ENCODE results near the gene ASIC3. TPM values are rescaled to one million over a fixed set of nuclear protein-coding genes. Genes with fewer than 3 reads are reported as not detected.

ASIC3 gene
- not detected in 2 replicates for total RNA-seq

GRCh38 chr7:151047976-151048815 is at the start of gene ASIC3:
TSS of gene ASIC3 (plus strand) at chr7:151048531. CDS start at chr7:151048886, 355 bp downstream.

DNA sequence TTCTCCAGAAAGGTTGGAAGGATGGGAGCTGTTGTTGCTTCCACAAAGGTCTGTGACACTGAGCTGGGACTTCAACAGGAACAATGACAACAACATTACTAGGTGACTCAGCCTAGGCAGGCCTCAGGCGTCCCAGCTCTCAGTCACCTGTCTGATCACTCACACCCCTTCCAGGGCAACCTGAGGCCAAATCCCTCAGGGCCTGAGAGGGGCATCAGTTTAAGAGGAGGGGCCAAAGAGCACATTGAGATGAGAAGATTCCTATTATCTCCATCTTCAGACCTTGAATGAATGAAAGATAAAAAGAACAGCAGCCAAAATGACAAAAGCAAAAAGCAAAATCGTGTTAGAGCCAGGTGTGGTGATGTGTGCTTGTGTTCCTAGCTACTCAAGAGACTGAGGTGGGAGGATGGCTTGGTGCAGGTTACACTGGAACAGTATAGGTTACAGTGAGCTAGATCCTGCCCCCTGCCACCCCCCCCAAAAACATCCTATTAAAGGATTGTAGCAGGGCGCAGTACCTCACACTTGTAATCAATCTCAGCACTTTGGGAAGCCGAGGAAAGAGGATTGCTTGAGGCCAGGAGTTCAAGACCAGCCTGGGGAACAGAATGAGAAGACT is 23.8 kb upstream of the ASIC3 start, which contains the start of gene ATG9B:
ATG9B (minus strand) TSS at position 60 of the 622 bp plus-strand sequence. CDS start 71 bp downstream, outside the sequence.

GRCh38 chr7:151028131-151028947 is 20.0 kb upstream of the ASIC3 start, which contains the start of gene ABCB8:
TSS of gene ABCB8 (plus strand) at chr7:151028450. CDS start at chr7:151028516, 66 bp downstream.

DNA sequence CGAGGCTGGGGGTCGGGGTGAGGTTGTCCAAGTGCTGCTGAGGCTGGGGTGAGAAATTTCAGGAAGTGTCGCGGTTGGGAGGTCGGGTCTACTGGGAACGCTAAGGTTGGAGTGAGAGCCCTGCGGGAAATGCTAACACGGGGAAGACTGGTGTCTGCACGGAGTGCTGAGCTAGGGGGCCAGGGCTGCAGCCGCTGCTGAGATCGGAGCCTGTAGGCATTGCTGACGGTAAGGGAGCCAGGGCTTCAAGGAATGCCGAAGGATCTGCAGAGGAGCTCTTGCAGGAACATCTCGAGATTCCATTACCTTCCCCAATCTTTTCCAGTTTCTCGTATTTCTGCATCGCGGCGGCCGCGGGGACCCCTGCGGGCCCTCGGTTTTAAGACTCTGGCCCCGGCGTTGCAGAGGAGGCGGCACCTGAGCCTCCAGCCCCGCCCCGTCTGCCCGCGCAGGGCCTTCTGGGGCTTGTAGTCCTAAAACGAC is 9.2 kb downstream of the ASIC3 start, which contains the start of gene CDK5:
CDK5 (minus strand) TSS at position 392 of the 483 bp plus-strand sequence; CDS start at position 343, 49 bp downstream.

DNA sequence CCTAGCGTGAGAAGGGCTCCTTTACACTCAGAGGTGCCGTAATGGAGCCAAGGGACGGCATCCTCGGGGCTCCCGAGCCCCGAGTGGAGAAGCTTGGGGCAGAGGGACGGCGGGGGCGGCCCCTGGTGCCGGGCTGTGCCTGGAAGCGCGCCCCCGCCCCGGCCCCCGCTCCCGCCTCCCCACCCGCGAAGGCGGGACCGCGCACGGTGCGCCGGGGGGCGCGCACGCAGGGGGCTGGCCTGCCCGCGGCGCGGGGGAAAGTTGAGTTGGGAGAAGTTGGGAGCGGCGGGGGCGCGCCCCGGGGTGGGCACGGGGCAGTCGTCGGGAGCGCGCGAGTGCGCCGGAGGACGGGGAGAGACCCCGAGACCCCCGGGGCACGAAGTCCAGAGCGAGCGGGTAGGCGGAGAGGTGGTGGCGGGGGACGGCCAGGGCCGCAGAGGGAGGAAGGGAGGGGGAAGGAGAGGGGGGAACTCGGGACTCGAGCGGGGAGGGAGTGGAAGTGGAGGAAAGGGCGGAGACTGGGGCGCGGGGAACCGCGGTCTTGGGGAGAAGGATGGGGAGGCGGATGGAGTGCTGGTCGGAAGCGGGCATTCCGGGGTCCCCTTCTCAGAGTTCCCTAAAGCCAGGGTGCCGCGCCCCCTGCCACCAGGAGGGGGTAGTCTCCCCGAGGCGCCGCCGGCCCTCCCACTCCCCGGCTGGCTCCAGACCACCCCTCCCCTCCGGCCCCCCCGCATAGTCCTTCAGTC is 11.2 kb downstream of the ASIC3 start, which contains the start of gene SLC4A2:
SLC4A2 (plus strand) TSS at position 223 of the 746 bp plus-strand sequence. CDS start 2,399 bp downstream, outside the sequence.

GRCh38 chr7:151080522-151081169 is 32.3 kb downstream of the ASIC3 start, which contains the start of gene FASTK:
TSS of gene FASTK (minus strand) at chr7:151080809. CDS start at chr7:151080766, 43 bp downstream.

GRCh38 chr7:151083071-151083823 is 34.9 kb downstream of the ASIC3 start, which contains the start of gene TMUB1:
TSS of gene TMUB1 (minus strand) at chr7:151083493. CDS start at chr7:151082563, 930 bp downstream.

DNA sequence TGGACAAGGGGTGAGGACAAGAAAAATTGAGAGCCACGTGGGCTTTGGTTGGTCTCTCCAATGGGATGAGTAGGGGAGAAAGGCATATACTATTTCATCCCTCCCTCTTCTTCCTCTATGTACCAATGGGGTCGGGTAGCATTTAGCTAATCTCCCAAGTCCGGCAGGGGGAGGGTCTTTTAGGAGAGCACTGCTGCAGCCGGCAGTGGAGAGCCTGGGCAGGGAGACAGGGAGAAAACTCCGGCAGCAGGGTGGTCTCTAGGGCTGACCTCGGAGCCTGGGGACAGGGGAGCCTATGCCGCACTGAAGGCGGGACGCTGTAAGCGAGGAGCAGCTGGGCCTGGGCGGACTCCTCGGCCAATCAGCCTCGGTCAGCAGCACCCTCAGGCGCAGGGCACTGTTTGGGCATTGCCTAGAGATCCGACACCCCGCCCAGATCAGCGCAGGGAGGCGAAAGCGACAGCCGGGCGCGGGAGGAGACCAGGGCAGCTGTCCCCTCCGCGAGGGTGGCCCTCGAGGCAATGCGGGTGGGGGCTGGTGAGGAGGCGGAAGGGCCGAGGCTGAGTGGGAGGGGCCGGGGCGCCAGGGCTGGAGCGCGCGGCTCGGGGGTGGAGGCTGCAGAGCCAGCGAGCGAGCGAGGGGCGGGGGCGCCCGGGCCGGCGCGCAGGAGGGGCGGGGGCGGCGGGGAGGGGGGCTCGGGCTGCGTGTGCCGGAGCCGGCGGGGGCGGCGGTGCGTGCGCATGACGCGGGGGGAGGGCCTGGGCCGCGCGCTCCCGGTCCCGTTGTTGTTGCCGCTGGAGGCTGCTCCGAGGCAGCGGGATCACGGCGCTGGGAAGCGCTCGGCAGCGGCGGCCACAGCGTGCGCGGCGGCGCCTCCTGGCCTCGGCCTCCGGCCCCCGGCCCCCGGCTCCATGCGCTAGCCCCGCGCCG is 37.6 kb downstream of the ASIC3 start, which contains the start of gene AGAP3:
AGAP3 (plus strand) TSS at position 785 of the 930 bp plus-strand sequence. CDS start 267 bp downstream, outside the sequence.

Other genes starting within 250 kb of the ASIC3 start
- not detected in 2 replicates for gene TMEM176B, start 248.2 kb upstream of the ASIC3 start, total RNA-seq
- gene TMEM176A, start 247.8 kb upstream of the ASIC3 start, total RNA-seq: not detected in 2 replicates
- gene AOC1, start 196.0 kb upstream of the ASIC3 start, total RNA-seq: not detected in 2 replicates
- under 0.01 and 0.15 TPM in 2 replicates for gene KCNH2, start 70.2 kb upstream of the ASIC3 start, total RNA-seq
- 13.3 and 26.4 TPM in 2 replicates for gene NOS3, start 57.5 kb upstream of the ASIC3 start, total RNA-seq
- gene ATG9B, start 24.0 kb upstream of the ASIC3 start, total RNA-seq: not detected in 2 replicates
- gene ABCB8, start 20.1 kb upstream of the ASIC3 start, total RNA-seq: 21.8 and 30.4 TPM in 2 replicates
- 24.8 and 26.3 TPM in 2 replicates for gene CDK5, start 9.4 kb downstream of the ASIC3 start, total RNA-seq
- gene SLC4A2, start 11.1 kb downstream of the ASIC3 start, total RNA-seq: 34.8 and 39.4 TPM in 2 replicates
- gene FASTK, start 32.3 kb downstream of the ASIC3 start, total RNA-seq: 67.9 and 71.9 TPM in 2 replicates
- 14.1 and 20.1 TPM in 2 replicates for gene TMUB1, start 35.0 kb downstream of the ASIC3 start, total RNA-seq
- 55.6 and 56.2 TPM in 2 replicates for gene AGAP3, start 37.9 kb downstream of the ASIC3 start, total RNA-seq
- not detected in 2 replicates for gene GBX1, start 119.2 kb downstream of the ASIC3 start, total RNA-seq
- not detected in 2 replicates for gene ASB10, start 138.7 kb downstream of the ASIC3 start, total RNA-seq
- not detected in 2 replicates for gene H2BK1, start 162.0 kb downstream of the ASIC3 start, total RNA-seq
- gene ABCF2, start 178.7 kb downstream of the ASIC3 start, total RNA-seq: 78.9 and 79.8 TPM in 2 replicates
- gene CHPF2, start 184.0 kb downstream of the ASIC3 start, total RNA-seq: 50.2 and 54.6 TPM in 2 replicates
- 6.5 and 7.4 TPM in 2 replicates for gene SMARCD3, start 200.2 kb downstream of the ASIC3 start, total RNA-seq